ENCODE results near the gene PXDN.

Gene PXDN

GRCh38 chr2:1603521-1603920, 140.8 kb downstream of the PXDN start:
- no peak for DNase-seq (ENCODE audit: low read depth)
- H3K4me3 ChIP-seq (ENCODE audit: low read depth, low read length): no peak overlapping the region
- TF ChIP-seq, protein P1, sequence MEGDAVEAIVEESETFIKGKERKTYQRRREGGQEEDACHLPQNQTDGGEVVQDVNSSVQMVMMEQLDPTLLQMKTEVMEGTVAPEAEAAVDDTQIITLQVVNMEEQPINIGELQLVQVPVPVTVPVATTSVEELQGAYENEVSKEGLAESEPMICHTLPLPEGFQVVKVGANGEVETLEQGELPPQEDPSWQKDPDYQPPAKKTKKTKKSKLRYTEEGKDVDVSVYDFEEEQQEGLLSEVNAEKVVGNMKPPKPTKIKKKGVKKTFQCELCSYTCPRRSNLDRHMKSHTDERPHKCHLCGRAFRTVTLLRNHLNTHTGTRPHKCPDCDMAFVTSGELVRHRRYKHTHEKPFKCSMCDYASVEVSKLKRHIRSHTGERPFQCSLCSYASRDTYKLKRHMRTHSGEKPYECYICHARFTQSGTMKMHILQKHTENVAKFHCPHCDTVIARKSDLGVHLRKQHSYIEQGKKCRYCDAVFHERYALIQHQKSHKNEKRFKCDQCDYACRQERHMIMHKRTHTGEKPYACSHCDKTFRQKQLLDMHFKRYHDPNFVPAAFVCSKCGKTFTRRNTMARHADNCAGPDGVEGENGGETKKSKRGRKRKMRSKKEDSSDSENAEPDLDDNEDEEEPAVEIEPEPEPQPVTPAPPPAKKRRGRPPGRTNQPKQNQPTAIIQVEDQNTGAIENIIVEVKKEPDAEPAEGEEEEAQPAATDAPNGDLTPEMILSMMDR (IDR thresholded peaks at IDR 0.05; ENCODE audit: control insufficient read depth, extremely low read depth, insufficient read depth): no peak

GRCh38 chr2:1603059-1603458, 141.3 kb downstream of the PXDN start:
- no peak overlapping the region for H3K4me3 ChIP-seq (ENCODE audit: low read depth, low read length)
- DNase-seq (ENCODE audit: low read depth): no peak
- TF ChIP-seq, protein P1 (IDR thresholded peaks at IDR 0.05; ENCODE audit: control insufficient read depth, extremely low read depth, insufficient read depth): no peak

DNA sequence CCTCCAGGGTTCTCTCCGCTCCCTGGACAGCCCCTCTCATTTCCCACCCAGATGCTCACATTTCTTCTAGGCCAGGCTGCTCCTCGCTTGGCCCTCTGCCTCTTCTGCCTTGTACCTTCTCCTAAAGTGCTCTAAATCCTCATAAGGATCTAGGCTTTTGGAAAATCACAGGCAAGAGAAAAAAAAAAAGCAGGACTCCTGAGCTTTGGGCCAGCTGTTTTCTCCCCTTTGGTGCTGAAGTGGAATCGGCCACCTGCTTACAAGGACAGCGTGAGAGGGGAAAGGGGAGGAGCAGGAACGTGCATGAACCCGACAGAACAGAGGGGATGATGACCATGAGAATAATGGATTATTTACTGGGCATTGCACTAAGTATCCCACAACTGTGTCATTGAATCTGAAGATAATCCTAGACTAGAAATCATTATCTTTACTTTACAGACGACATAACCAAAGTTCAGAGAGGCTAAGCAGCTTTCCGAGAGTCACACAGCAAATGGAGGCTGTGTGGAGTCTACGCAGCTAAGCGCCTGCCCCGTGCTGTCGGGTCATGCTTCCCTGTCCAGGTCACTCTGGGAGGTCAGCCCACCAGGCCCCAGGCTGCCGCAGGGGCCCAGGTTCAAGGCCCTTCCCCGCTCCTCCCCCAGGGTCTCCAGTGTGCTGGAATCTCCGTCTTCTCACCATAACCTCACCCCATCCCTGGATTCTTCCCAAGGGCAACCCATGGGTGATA, 141.9 kb downstream of the PXDN start:
- H3K4me3 ChIP-seq (ENCODE audit: low read depth, low read length): no peak overlapping the region
- DNase-seq (ENCODE audit: low read depth): no peak
- TF ChIP-seq, protein P1 (IDR thresholded peaks at IDR 0.05; ENCODE audit: control insufficient read depth, extremely low read depth, insufficient read depth): no peak

DNA sequence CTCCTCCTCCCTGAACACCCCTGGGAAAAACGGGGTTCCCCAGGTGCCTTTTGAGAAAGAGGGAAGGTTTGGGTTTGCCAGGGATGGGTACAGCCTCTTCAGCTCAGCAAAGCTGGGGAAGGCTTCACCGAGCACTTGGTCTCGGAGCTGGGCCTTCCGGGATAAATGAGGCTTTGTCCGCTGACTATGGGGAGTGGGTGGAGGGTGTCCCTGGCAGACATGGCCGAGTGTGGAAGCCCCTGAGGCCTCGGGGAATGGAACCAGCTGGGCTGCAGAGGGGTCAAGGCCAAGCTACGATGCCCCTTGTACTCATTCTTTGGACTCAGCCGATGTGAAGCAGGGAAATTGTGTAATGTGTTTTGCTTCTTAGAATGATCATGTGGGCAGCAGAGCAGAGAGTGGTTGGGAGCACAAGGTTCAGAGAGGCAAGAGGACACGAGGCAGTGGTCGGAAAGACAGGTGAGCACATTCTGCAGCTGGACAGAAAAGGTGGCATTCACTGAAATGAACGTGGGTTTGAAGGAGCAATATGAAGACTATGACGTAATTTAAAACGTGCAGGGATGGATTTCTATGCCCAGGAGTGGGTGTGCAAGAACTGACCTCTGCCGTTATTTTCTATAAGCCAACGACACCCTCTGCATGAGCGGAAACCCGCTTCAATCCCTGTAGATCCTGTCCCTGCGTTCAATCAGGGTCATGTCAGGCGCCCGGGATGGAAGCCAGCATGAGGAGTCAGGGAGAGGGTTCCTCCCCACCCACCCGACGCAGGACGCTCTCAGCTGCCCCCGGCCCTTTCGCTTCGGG, 142.6 kb downstream of the PXDN start:
- H3K4me3 ChIP-seq (ENCODE audit: low read depth, low read length): no peak overlapping the region
- no peak for DNase-seq (ENCODE audit: low read depth)
- TF ChIP-seq, protein P1 (IDR thresholded peaks at IDR 0.05; ENCODE audit: control insufficient read depth, extremely low read depth, insufficient read depth): no peak

- DNase-seq (ENCODE audit: low read depth): peak; percentile 56
- no peak overlapping the region for H3K4me3 ChIP-seq (ENCODE audit: low read depth, low read length)
- TF ChIP-seq, protein P1 (IDR thresholded peaks at IDR 0.05; ENCODE audit: control insufficient read depth, extremely low read depth, insufficient read depth): peak; percentile 53
These were observed 143.3 kb downstream of the PXDN start for GRCh38 chr2:1601067-1601412.

- TF ChIP-seq, protein P1 (IDR thresholded peaks at IDR 0.05; ENCODE audit: control insufficient read depth, extremely low read depth, insufficient read depth): no peak
- DNase-seq (ENCODE audit: low read depth): peak; percentile 33
- H3K4me3 ChIP-seq (ENCODE audit: low read depth, low read length): no peak overlapping the region
These were observed 143.9 kb downstream of the PXDN start for GRCh38 chr2:1600191-1601066.
